T1000 (cell line): Measurements from ENCODE around the gene KCNQ5.
A peak's percentile ranks its signal among the peaks of the same experiment; 100 is the strongest.

Experiments
- DNase-seq: peaks from one replicate; lab custom pipeline; 2025; ENCODE audit warnings: mixed read lengths; lab: John Stamatoyannopoulos, UW

KCNQ5 gene

GRCh38 chr6:72793641-72794395 is 172.0 kb downstream of the KCNQ5 start:
- no peak for DNase-seq

GRCh38 chr6:72798196-72798595 is 176.3 kb downstream of the KCNQ5 start:
- no peak for DNase-seq

GRCh38 chr6:72809746-72810379 is 188.0 kb downstream of the KCNQ5 start:
- no peak for DNase-seq

- no peak for DNase-seq
Observed at GRCh38 chr6:72810571-72811280, 188.9 kb downstream of the KCNQ5 start.

GRCh38 chr6:72811971-72812421 is 190.1 kb downstream of the KCNQ5 start:
- peak; percentile 67 for DNase-seq

- DNase-seq = no peak
Observed at GRCh38 chr6:72813807-72814596, 192.1 kb downstream of the KCNQ5 start.

- no peak for DNase-seq
Observed at GRCh38 chr6:72816022-72816421, 194.2 kb downstream of the KCNQ5 start.

- no peak for DNase-seq
Observed at GRCh38 chr6:72817208-72817607, 195.3 kb downstream of the KCNQ5 start.

- no peak for DNase-seq
Observed at GRCh38 chr6:72819609-72820008, 197.7 kb downstream of the KCNQ5 start.

- DNase-seq = no peak
Observed at GRCh38 chr6:72820153-72820552, 198.3 kb downstream of the KCNQ5 start.

GRCh38 chr6:72820906-72821305 is 199.0 kb downstream of the KCNQ5 start:
- DNase-seq = no peak

GRCh38 chr6:72822023-72822422 is 200.2 kb downstream of the KCNQ5 start:
- DNase-seq = no peak

GRCh38 chr6:72822691-72823090 is 200.8 kb downstream of the KCNQ5 start:
- DNase-seq = no peak

GRCh38 chr6:72824833-72825232 is 203.0 kb downstream of the KCNQ5 start:
- DNase-seq = no peak

GRCh38 chr6:72825315-72825911 is 203.5 kb downstream of the KCNQ5 start:
- peak; percentile 1 for DNase-seq

- DNase-seq = peak; percentile 6
Observed at GRCh38 chr6:72826037-72826436, 204.2 kb downstream of the KCNQ5 start.

- DNase-seq = no peak
Observed at GRCh38 chr6:72826744-72827438, 205.0 kb downstream of the KCNQ5 start.

- no peak for DNase-seq
Observed at GRCh38 chr6:72828904-72829303, 207.0 kb downstream of the KCNQ5 start.

GRCh38 chr6:72832271-72832670 is 210.4 kb downstream of the KCNQ5 start:
- no peak for DNase-seq

GRCh38 chr6:72835749-72836148 is 213.9 kb downstream of the KCNQ5 start:
- no peak for DNase-seq

- no peak for DNase-seq
Observed at GRCh38 chr6:72836971-72837370, 215.1 kb downstream of the KCNQ5 start.
